Suprapubic skin (tissue), 3 donors: Measurements from ENCODE around the gene HIVEP3.

Source experiments
- CTCF ChIP-seq, 2 donors: fragments of 200-600 bp in 1 of 2; fragments of 450-650 bp in 1 of 2; sonication (generic) in 1 of 2; IDR thresholded peaks; one replicate each; pipeline ENCODE4 v1.5.1; 2016 to 2019; ENCODE audit warnings: antibody characterized with exemption in 2 of 2, mild to moderate bottlenecking in 1 of 2, moderate library complexity in 1 of 2
- EP300 ChIP-seq: sonication (generic); formaldehyde crosslinking; IDR thresholded peaks from one replicate; pipeline ENCODE4 v1.6.1; 2017; ENCODE audit warnings: antibody characterized with exemption

- no peak for TF ChIP-seq CTCF (IDR thresholded peaks at IDR 0.05)
- no peak for TF ChIP-seq EP300
Measured at GRCh38 chr1:41868241-41868998, 50.3 kb downstream of the HIVEP3 start.
